ENCODE measurements around the gene UGT1A6.

UGT1A6 gene

DNA sequence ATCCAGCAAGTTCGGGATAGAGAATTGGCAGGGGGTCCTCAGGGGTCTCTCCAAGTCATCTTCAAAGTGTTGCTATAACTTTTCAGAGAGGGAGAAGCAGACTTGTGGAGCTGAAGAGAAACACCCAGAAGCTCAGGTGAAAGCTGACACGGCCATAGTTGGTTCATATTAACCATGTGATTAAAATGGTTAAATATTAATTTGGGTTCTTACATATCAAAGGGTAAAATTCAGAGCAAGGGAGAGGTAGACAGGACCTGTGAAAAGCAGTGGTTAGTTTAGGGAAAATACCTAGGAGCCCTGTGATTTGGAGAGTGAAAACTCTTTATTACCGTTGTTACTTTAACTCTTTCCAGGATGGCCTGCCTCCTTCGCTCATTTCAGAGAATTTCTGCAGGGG lies at the start of gene UGT1A6:
TSS of gene UGT1A6 (plus strand) at position 243 of the 400 bp plus-strand sequence. CDS start at position 358, 115 bp downstream.
- TF ChIP-seq GATA2 (IDR thresholded peaks at IDR 0.05; ENCODE audit: low read depth, low read length): no peak
- no peak for TF ChIP-seq GATA3 (IDR thresholded peaks at IDR 0.05; ENCODE audit: low read depth, low read length)

- no peak for TF ChIP-seq GATA2 (IDR thresholded peaks at IDR 0.05; ENCODE audit: low read depth, low read length)
- TF ChIP-seq GATA3 (IDR thresholded peaks at IDR 0.05; ENCODE audit: low read depth, low read length): no peak
Measured at GRCh38 chr2:233643128-233643527, 49.6 kb upstream of the UGT1A6 start.

DNA sequence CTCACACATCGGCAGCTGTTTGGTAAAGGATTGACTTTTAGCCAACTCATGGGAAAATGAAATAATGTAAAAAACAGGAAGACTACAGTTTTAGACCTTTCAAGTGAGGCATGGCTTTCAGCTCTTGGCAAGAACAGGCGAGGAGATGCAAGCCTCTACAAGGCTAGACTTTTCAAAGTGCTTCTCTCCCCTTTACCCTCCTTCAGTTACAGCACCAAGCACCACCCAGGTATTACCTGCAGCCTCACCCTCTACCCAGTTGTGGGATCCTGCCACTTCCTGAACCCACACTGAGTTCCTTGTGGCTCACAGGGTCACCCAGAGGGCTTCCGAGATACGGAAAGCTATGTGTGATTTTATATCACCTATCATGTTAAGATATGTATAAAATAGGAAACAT lies 41.7 kb upstream of the UGT1A6 start:
- TF ChIP-seq GATA3 (IDR thresholded peaks at IDR 0.05; ENCODE audit: low read depth, low read length) (no peak), GATA2 (IDR thresholded peaks at IDR 0.05; ENCODE audit: low read depth, low read length) (no peak)

GRCh38 chr2:233651430-233651829 lies 41.3 kb upstream of the UGT1A6 start:
- TF ChIP-seq GATA3 (IDR thresholded peaks at IDR 0.05; ENCODE audit: low read depth, low read length) (no peak), GATA2 (IDR thresholded peaks at IDR 0.05; ENCODE audit: low read depth, low read length) (no peak)

- TF ChIP-seq GATA2 (IDR thresholded peaks at IDR 0.05; ENCODE audit: low read depth, low read length): no peak
- TF ChIP-seq GATA3 (IDR thresholded peaks at IDR 0.05; ENCODE audit: low read depth, low read length): no peak
Measured at GRCh38 chr2:233654501-233654900, 38.2 kb upstream of the UGT1A6 start.

DNA sequence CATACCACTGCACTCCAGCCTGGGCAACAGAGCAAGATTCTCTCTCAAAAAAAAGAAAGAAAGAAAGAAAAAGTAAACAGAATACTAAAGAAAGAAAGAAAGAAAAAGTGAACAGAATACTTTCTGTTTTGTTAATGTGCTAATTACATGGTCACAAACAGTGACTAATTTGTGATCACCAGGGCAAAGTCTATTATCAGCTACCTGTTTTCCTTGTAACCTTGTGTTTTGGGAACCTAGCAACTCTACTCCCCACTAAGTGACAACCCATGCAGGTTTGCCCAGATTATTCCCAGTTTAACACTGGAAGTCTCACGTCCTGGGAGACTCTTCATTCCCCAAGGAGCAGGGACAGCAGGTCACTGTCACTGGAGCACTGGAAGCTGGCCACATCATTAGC lies 37.6 kb upstream of the UGT1A6 start:
- TF ChIP-seq GATA3 (IDR thresholded peaks at IDR 0.05; ENCODE audit: low read depth, low read length) (no peak), GATA2 (IDR thresholded peaks at IDR 0.05; ENCODE audit: low read depth, low read length) (no peak)

GRCh38 chr2:233656443-233656842 lies 36.2 kb upstream of the UGT1A6 start:
- TF ChIP-seq GATA3 (IDR thresholded peaks at IDR 0.05; ENCODE audit: low read depth, low read length): no peak
- no peak for TF ChIP-seq GATA2 (IDR thresholded peaks at IDR 0.05; ENCODE audit: low read depth, low read length)

- TF ChIP-seq GATA2 (IDR thresholded peaks at IDR 0.05; ENCODE audit: low read depth, low read length) (no peak), GATA3 (IDR thresholded peaks at IDR 0.05; ENCODE audit: low read depth, low read length) (no peak)
Measured at GRCh38 chr2:233658610-233659009, 34.1 kb upstream of the UGT1A6 start.

- TF ChIP-seq GATA3 (IDR thresholded peaks at IDR 0.05; ENCODE audit: low read depth, low read length) (no peak), GATA2 (IDR thresholded peaks at IDR 0.05; ENCODE audit: low read depth, low read length) (no peak)
Measured at GRCh38 chr2:233663911-233664310, 28.8 kb upstream of the UGT1A6 start.

GRCh38 chr2:233668605-233669260 lies 24.0 kb upstream of the UGT1A6 start:
- no peak for TF ChIP-seq GATA3 (IDR thresholded peaks at IDR 0.05; ENCODE audit: low read depth, low read length)
- TF ChIP-seq GATA2 (IDR thresholded peaks at IDR 0.05; ENCODE audit: low read depth, low read length): no peak

DNA sequence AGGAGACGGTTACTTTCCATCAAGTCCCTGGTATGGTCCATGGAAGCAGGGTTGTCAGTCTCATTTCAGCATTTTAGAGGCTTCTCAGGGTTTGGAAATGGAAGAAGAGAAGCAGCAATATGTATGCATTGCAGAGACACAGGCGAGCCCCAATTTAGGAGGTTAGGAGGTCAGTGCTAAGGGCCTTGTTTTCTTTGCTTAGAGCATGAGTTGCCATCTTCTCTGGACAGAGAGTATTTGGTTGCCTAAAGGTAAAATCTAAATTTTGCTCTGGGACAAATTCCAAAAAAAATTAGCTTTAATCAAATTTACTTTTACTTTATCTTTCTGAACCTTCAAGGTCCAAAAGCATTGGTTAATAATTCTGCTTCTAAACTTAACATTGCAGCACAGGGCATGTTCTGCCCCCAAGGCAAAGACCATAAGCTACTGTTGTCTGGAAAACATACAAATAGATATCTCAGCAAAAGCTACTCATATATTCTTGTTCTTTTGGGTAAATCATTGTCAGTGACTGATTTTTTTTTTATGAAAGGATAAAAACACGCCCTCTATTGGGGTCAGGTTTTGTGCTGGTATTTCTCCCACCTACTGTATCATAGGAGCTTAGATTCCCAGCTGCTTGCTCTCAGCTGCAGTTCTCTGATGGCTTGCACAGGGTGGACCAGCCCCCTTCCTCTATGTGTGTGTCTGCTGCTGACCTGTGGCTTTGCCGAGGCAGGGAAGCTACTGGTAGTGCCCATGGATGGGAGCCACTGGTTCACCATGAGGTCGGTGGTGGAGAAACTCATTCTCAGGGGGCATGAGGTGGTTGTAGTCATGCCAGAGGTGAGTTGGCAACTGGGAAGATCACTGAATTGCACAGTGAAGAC lies 21.2 kb upstream of the UGT1A6 start, which contains the start of gene UGT1A9:
TSS of gene UGT1A9 (plus strand) at position 609 of the 872 bp plus-strand sequence. CDS start at position 646, 37 bp downstream.
- TF ChIP-seq GATA2 (IDR thresholded peaks at IDR 0.05; ENCODE audit: low read depth, low read length): no peak
- no peak for TF ChIP-seq GATA3 (IDR thresholded peaks at IDR 0.05; ENCODE audit: low read depth, low read length)

DNA sequence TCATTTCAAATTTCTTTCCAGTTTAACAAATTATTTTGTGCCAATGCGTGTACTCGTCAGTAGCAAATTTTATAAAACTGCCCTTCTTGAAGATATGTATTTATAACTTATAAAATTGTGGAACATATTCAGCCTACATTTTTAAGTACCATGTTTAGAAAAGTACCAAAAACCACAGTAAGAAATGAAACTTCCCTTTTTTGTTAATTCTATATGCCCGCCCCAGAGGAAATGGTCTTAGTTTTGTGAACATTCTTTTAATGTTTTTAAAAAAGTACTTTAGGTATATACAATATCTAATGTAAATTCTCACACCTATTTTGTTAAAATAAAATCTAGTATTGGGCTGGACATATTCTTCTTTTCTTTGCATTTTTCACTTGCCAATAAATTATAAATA lies 19.8 kb upstream of the UGT1A6 start:
- TF ChIP-seq GATA3 (IDR thresholded peaks at IDR 0.05; ENCODE audit: low read depth, low read length) (no peak), GATA2 (IDR thresholded peaks at IDR 0.05; ENCODE audit: low read depth, low read length) (no peak)

GRCh38 chr2:233673896-233674295 lies 18.8 kb upstream of the UGT1A6 start:
- TF ChIP-seq GATA3 (IDR thresholded peaks at IDR 0.05; ENCODE audit: low read depth, low read length): no peak
- TF ChIP-seq GATA2 (IDR thresholded peaks at IDR 0.05; ENCODE audit: low read depth, low read length): no peak

GRCh38 chr2:233674314-233674713 lies 18.4 kb upstream of the UGT1A6 start:
- TF ChIP-seq GATA3 (IDR thresholded peaks at IDR 0.05; ENCODE audit: low read depth, low read length) (no peak), GATA2 (IDR thresholded peaks at IDR 0.05; ENCODE audit: low read depth, low read length) (no peak)

- no peak for TF ChIP-seq GATA2 (IDR thresholded peaks at IDR 0.05; ENCODE audit: low read depth, low read length)
- no peak for TF ChIP-seq GATA3 (IDR thresholded peaks at IDR 0.05; ENCODE audit: low read depth, low read length)
Measured at GRCh38 chr2:233674995-233675394, 17.7 kb upstream of the UGT1A6 start.

Data from SH-SY5Y (cell line).